HepG2 (cell line): ENCODE measurements around the gene CREBRF. TPM values are rescaled to one million over a fixed set of nuclear protein-coding genes. Genes with fewer than 3 reads are reported as not detected.
"Not testable (repeated sequence)": the region's sequence is repeated elsewhere in the genome, so short reads cannot be mapped to it uniquely, and the experiment has no call there.

Experiments
- ATAC-seq: fragments of 200-7000 bp; cut with Tn5 transposase; 3 replicates; pipeline ENCODE4 v1.9.1; 2020; ENCODE audit warnings: mild to moderate bottlenecking, moderate library complexity
- BruUV-seq: library from RNA; stranded (reverse); fragments of 400-500 nt; replicated peaks from 2 replicates; lab custom pipeline; 2021; lab: Mats Ljungman, UMichigan
- CTCF ChIA-PET: fragments of 300-600 bp; formaldehyde crosslinking; extraction: SDS; loops from one replicate; lab custom pipeline; 2021; ENCODE audit warnings: low total read pairs, inconsistent platforms, low intra/inter-chr PET ratio; lab: Yijun Ruan, JAX
- POLR2A ChIA-PET: fragments of 350-600 bp; sonication (Branson Sonifier 250); formaldehyde crosslinking; loops from one replicate; lab custom pipeline; 2020; ENCODE audit warnings: antibody characterized with exemption, inconsistent platforms; lab: Yijun Ruan, JAX
- DNase-seq: peaks from one replicate; pipeline ENCODE4 v3.0.0-alpha.2; 2015; ENCODE audit warnings: low spot score
- FAIRE-seq: peaks from 3 replicates; lab custom pipeline; 2011; peaks lifted over from hg19 to GRCh38; lab: Jason Lieb, UNC
- H2AFZ ChIP-seq: one replicate; pipeline ENCODE4 v1.6.1; 2011; ENCODE audit warnings: low read length, inconsistent platforms
- H3K27ac ChIP-seq: fragments of 300-600 bp; 3 replicates; pipeline ENCODE4 v1.8.0; 2011; ENCODE audit warnings: mixed run types, mild to moderate bottlenecking, mixed read lengths, low read length, inconsistent platforms; ENCODE audit not compliant: insufficient read depth; ENCODE audit errors: extremely low read length
- H3K27me3 ChIP-seq, 2 experiments: fragments of 200-600 bp in 1 of 2; 2 replicates in 1 of 2; 3 replicates in 1 of 2; pipeline versions ENCODE4 v1.6.0 to v1.8.0; 2011; ENCODE audit warnings: low read length in 2 of 2, mild to moderate bottlenecking in 2 of 2, moderate library complexity in 2 of 2, inconsistent platforms in 1 of 2; ENCODE audit not compliant: insufficient read depth in 2 of 2, control insufficient read depth in 1 of 2
- H3K36me3 ChIP-seq, 2 experiments: fragments of 200-600 bp in 1 of 2; replicated peaks in 1 of 2; 2 replicates in 1 of 2; 3 replicates in 1 of 2; pipeline versions ENCODE4 v1.5.1 to v1.8.0; 2011; ENCODE audit warnings: low read length in 2 of 2, inconsistent platforms in 1 of 2; ENCODE audit not compliant: insufficient read depth in 2 of 2, control insufficient read depth in 1 of 2
- H3K4me1 ChIP-seq: 2 replicates; pipeline ENCODE4 v1.5.1; 2012; ENCODE audit warnings: low read length, inconsistent platforms; ENCODE audit not compliant: insufficient read depth
- H3K4me2 ChIP-seq: 2 replicates; pipeline ENCODE4 v1.6.0; 2011; ENCODE audit warnings: low read depth, low read length, inconsistent platforms
- H3K4me3 ChIP-seq, 3 experiments: fragments of 200-600 bp in 1 of 3; sonication (generic), shearing (Covaris generic) in 1 of 3; replicated peaks in 1 of 3; 2 replicates each; pipeline ENCODE4 v1.5.1; 2011 to 2016; ENCODE audit warnings: low read length in 3 of 3, inconsistent platforms in 2 of 3, low read depth in 2 of 3, mild to moderate bottlenecking in 2 of 3, control low read depth in 1 of 3, mixed read lengths in 1 of 3; ENCODE audit not compliant: insufficient read depth in 1 of 3
- H3K79me2 ChIP-seq: one replicate; pipeline ENCODE4 v1.6.1; 2011; ENCODE audit warnings: low read length, inconsistent platforms; ENCODE audit not compliant: insufficient read depth
- H3K9ac ChIP-seq: 2 replicates; pipeline ENCODE4 v1.6.0; 2011; ENCODE audit warnings: mild to moderate bottlenecking, low read depth, low read length, inconsistent platforms; ENCODE audit not compliant: insufficient read depth
- H3K9me3 ChIP-seq: 2 replicates; pipeline ENCODE4 v1.5.1; 2012; ENCODE audit warnings: mild to moderate bottlenecking, low read length
- H4K20me1 ChIP-seq: 2 replicates; pipeline ENCODE4 v1.6.0; 2011; ENCODE audit warnings: inconsistent platforms, mild to moderate bottlenecking, low read length, moderate library complexity; ENCODE audit not compliant: insufficient read depth
- FOSL1 ChIP-seq: sonication (generic); formaldehyde crosslinking; IDR thresholded peaks from 2 replicates; pipeline ENCODE4 v1.9.0; 2021; ENCODE audit warnings: missing genetic modification reagents, borderline replicate concordance
- GABPB1 ChIP-seq: IDR thresholded peaks from 2 replicates; pipeline ENCODE4 v1.6.1; 2016; ENCODE audit warnings: mild to moderate bottlenecking, missing genetic modification reagents, moderate library complexity, missing compliant biosample characterization
- PHF21A ChIP-seq: sonication (generic); formaldehyde crosslinking; IDR thresholded peaks from 2 replicates; pipeline ENCODE4 v1.5.0; 2020; ENCODE audit warnings: mild to moderate bottlenecking, missing genetic modification reagents
- RBAK ChIP-seq: sonication (generic); formaldehyde crosslinking; IDR thresholded peaks from 2 replicates; pipeline ENCODE4 v1.5.1; 2020; ENCODE audit warnings: mild to moderate bottlenecking, missing genetic modification reagents
- SALL1 ChIP-seq: sonication (generic); formaldehyde crosslinking; IDR thresholded peaks from 2 replicates; pipeline ENCODE4 v1.8.0; 2022; ENCODE audit warnings: mild to moderate bottlenecking, missing genetic modification reagents
- SOX6 ChIP-seq, 2 experiments: fragments of 450-650 bp in 1 of 2; sonication (generic) in 1 of 2; formaldehyde crosslinking in 1 of 2; IDR thresholded peaks; 2 replicates each; pipeline versions ENCODE4 v1.4.0 to v1.6.1; 2017 to 2020; ENCODE audit warnings: antibody characterized with exemption in 1 of 2, mild to moderate bottlenecking in 1 of 2, missing genetic modification reagents in 1 of 2
- THAP11 ChIP-seq: IDR thresholded peaks from 2 replicates; pipeline ENCODE4 v1.6.1; 2016; ENCODE audit warnings: missing biosample characterization, missing genetic modification reagents
- ZFP1 ChIP-seq: IDR thresholded peaks from 2 replicates; pipeline ENCODE4 v1.6.1; 2016
- ZNF577 ChIP-seq: sonication (generic); formaldehyde crosslinking; IDR thresholded peaks from 2 replicates; pipeline ENCODE4 v1.4.0; 2020; ENCODE audit warnings: mild to moderate bottlenecking, low read depth, missing genetic modification reagents, borderline replicate concordance
- ZNF652 ChIP-seq: IDR thresholded peaks from 2 replicates; pipeline ENCODE4 v1.6.1; 2016; ENCODE audit warnings: low read depth, borderline replicate concordance
- ZNF674 ChIP-seq: sonication (generic); formaldehyde crosslinking; IDR thresholded peaks from 2 replicates; pipeline ENCODE4 v1.5.0; 2020; ENCODE audit warnings: low read depth, mild to moderate bottlenecking, missing genetic modification reagents
- WGBS: methylation state at CpG from one replicate; pipeline ENCODE4 v1.1.6; 2017; ENCODE audit warnings: low lambda C conversion rate; 5-methylcytosine and 5-hydroxymethylcytosine counted together
- in situ Hi-C: cut with HindIII; loops from 2 replicates; pipeline ENCODE4 v1.10.0; 2017; ENCODE audit warnings: low pct_unique_long_range_greater_than_20kb; ENCODE audit not compliant: extremely low pct_ligation_motif_present
- intact Hi-C: fragments of 100-400 bp; cut with micrococcal nuclease; formaldehyde crosslinking; loops from one replicate; pipeline ENCODE4 v1.10.0; 2022; ENCODE audit not compliant: unreplicated experiment
- polyA plus RNA-seq, 8 experiments: library from polyadenylated mRNA; depleted of rRNA in 3 of 8; stranded (reverse) in 7 of 8; unstranded in 1 of 8; fragments of >200 nt; fragmentation: Illumina TruSeq in 4 of 8; extraction: Trizol in 4 of 8; gene quantifications; 2 replicates each; pipeline versions ENCODE4 v1.2.1 to v1.2.3, GENCODE V29; 2011 to 2016; ENCODE audit warnings: low read depth in 4 of 8, missing spikeins in 1 of 8, mixed read lengths in 1 of 8; ENCODE audit not compliant: insufficient read depth in 1 of 8
- total RNA-seq, 5 experiments: library from RNA; depleted of rRNA; stranded (reverse); fragments of >200 nt; fragmentation: Illumina TruSeq; extraction: Trizol; gene quantifications; 2 replicates each; pipeline ENCODE4 v1.2.3, GENCODE V29; 2016; ENCODE audit warnings: low read depth in 1 of 5
- TF ChIP-seq, protein P1 (sequence below): sonication (generic); formaldehyde crosslinking; IDR thresholded peaks from 2 replicates; pipeline ENCODE4 v1.4.0; 2020; ENCODE audit warnings: mild to moderate bottlenecking, missing genetic modification reagents

The CREBRF gene
- total and polyA plus RNA-seq, 2 of the 13 experiments (the other 11 are each of a cell fraction or from before 2014, with no cell fraction given): 4.5 to 10.2 TPM

DNA sequence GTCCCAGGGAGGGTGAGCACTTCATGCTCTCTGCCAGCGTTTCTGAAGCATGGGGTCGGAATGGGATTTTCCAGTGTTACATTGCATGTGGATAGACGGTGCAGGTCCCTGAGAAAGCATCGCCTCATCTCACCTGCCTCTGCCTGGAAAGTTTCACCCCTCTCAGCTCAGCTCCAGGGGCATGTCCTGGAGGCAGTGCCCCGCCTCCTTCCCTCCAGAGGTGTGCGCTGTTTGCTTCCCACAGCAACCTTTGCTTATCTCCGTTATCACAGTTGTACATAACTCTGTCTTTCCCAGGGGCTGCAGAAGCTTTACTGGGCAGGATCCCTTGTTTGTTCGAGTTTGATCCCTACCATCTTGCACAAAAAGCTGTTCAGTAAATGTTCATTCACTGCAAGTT lies 10.7 kb upstream of the CREBRF start (continued):
- TF ChIP-seq SOX6 (IDR thresholded peaks at IDR 0.05) (no peak), SOX6 (CRISPR knock-in tag; IDR thresholded peaks at IDR 0.05) (peak; percentile 64), THAP11 (CRISPR knock-in tag) (0 out of 2 replicates have a peak, but pooled peaks have one; percentile 23), SALL1 (CRISPR knock-in tag) (peak; percentile 37)
- TF ChIP-seq, all 625 proteins: peak for 45

DNA sequence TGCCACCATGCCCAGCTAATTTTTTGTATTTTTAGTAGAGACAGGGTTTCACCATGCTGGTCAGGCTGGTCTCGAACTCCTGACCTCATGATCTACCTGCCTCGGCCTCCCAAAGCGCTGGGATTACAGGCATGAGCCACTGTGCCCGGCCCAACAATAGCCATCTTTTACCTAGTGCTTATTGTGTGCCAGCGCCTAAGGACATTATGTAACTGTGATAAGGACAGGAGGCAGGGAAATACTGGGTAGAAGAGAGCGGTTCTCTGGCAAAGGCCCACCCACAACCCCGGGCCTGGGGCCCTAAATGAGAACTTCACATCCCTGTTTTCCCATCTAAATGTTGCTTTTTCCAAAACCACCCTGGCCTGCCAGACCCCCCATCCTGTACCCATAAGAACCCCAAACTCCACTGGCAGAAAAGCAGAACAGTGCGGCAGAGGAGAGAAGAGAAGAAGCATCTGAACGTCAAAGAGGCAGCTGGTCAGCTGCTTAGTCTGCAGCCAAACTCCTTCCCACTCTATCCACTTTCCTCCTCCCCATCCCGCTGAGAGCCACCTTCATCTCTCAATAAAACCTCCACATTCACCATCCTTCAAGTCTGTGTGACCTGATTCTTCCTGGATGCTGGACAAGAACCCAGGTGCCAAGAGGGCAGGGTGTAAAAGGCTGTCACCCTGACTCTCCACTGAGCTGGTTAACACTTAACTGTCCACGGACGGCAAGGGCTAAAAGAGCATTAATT lies 8.9 kb upstream of the CREBRF start:
- CTCF ChIA-PET: not testable (repeated sequence)

DNA sequence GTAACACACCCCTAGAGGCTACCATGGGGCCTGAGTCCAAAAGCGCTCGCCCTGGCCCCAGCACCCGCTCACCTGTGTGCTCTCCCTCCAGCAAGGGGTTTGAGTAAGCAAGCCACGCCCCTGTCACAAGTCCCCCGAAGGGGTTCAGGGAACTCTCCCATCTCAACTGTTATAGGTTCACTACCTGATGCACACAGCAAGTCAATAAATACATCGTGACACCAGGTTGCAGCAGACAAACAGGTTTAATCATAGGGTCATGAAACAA lies 8.4 kb upstream of the CREBRF start:
- Histone ChIP-seq H3K4me3 (no peak overlapping the region), H3K4me2 (peak overlapping the region; percentile 14; the same call in 1 of the 2 replicates), H2AFZ (no peak overlapping the region), H3K27me3 (no peaks in the 10 kb centered on the region), H4K20me1 (no peaks in the 10 kb centered on the region), H3K9me3 (no peaks in the 10 kb centered on the region), H3K9ac (no peak overlapping the region), H3K79me2 (no peaks in the 10 kb centered on the region), H3K4me1 (peaks cover 50% of the 10 kb centered on the region), H3K27ac (no peak overlapping the region), H3K36me3 (no peaks in the 10 kb centered on the region)
- peak; percentile 33 for ATAC-seq
- in situ Hi-C loops (no loop called here), intact Hi-C loops (no loop called here)
- BruUV-seq: no TSS peak
- DNase-seq: no peak
- POLR2A ChIA-PET: no interaction called here
- CTCF ChIA-PET: no interaction called here
- FAIRE-seq: no peak
- WGBS: 30% methylated on average over 6 of the region's 6 CpGs
- no peak for TF ChIP-seq RBAK (CRISPR knock-in tag)
- no peak for TF ChIP-seq PHF21A (CRISPR knock-in tag)
- no peak for TF ChIP-seq GABPB1
- no peak for TF ChIP-seq ZNF577 (CRISPR knock-in tag)
- TF ChIP-seq FOSL1 (CRISPR knock-in tag): no peak
- TF ChIP-seq ZNF674 (CRISPR knock-in tag): no peak
- TF ChIP-seq, protein P1, sequence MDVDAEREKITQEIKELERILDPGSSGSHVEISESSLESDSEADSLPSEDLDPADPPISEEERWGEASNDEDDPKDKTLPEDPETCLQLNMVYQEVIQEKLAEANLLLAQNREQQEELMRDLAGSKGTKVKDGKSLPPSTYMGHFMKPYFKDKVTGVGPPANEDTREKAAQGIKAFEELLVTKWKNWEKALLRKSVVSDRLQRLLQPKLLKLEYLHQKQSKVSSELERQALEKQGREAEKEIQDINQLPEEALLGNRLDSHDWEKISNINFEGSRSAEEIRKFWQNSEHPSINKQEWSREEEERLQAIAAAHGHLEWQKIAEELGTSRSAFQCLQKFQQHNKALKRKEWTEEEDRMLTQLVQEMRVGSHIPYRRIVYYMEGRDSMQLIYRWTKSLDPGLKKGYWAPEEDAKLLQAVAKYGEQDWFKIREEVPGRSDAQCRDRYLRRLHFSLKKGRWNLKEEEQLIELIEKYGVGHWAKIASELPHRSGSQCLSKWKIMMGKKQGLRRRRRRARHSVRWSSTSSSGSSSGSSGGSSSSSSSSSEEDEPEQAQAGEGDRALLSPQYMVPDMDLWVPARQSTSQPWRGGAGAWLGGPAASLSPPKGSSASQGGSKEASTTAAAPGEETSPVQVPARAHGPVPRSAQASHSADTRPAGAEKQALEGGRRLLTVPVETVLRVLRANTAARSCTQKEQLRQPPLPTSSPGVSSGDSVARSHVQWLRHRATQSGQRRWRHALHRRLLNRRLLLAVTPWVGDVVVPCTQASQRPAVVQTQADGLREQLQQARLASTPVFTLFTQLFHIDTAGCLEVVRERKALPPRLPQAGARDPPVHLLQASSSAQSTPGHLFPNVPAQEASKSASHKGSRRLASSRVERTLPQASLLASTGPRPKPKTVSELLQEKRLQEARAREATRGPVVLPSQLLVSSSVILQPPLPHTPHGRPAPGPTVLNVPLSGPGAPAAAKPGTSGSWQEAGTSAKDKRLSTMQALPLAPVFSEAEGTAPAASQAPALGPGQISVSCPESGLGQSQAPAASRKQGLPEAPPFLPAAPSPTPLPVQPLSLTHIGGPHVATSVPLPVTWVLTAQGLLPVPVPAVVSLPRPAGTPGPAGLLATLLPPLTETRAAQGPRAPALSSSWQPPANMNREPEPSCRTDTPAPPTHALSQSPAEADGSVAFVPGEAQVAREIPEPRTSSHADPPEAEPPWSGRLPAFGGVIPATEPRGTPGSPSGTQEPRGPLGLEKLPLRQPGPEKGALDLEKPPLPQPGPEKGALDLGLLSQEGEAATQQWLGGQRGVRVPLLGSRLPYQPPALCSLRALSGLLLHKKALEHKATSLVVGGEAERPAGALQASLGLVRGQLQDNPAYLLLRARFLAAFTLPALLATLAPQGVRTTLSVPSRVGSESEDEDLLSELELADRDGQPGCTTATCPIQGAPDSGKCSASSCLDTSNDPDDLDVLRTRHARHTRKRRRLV (CRISPR knock-in tag): no peak

More for the DNA sequence above, 8.9 kb upstream of the CREBRF start:
- WGBS: 30% methylated on average over 12 of the region's 12 CpGs
- H3K27ac ChIP-seq, intact Hi-C loops, in situ Hi-C loops, BruUV-seq, H3K9ac ChIP-seq, POLR2A ChIA-PET, H2AFZ ChIP-seq, H3K9me3 ChIP-seq, FAIRE-seq, DNase-seq, H3K79me2 ChIP-seq, ATAC-seq, H3K36me3 ChIP-seq, H3K27me3 ChIP-seq, H4K20me1 ChIP-seq, H3K4me3 ChIP-seq: not testable (repeated sequence)
- Histone ChIP-seq H3K4me1 (peaks cover 55% of the 10 kb centered on the region), H3K4me2 (peak overlapping the region; percentile 55; the same call in 1 of the 2 replicates)
- TF ChIP-seq ZFP1 (CRISPR knock-in tag) (peak; percentile 68; the same call in 1 of the 2 replicates), ZNF652 (CRISPR knock-in tag) (peak; percentile 78)
